Measurements from ENCODE around the gene CHCHD6.

CHCHD6 gene

GRCh38 chr3:126703512-126704493, at the start of gene CHCHD6:
TSS of gene CHCHD6 (plus strand) at chr3:126704240. CDS start at chr3:126704313, 73 bp downstream.
- no peak for TF ChIP-seq SUZ12 (IDR thresholded peaks at IDR 0.05)
- no peak for TF ChIP-seq ARNT (IDR thresholded peaks at IDR 0.05)
- TF ChIP-seq ELF4 (IDR thresholded peaks at IDR 0.05), result peak; percentile 46; the same call in 1 of the 2 replicates
- peak; percentile 74 for TF ChIP-seq L3MBTL2 (conservative IDR thresholded peaks at IDR 0.05)
- ChIA-PET CTCF (interaction anchor here (0.5 to 1.0 kb wide), 3 partner anchors 11 to 508 kb away, joined by 3 to 7 read pairs (median 4); no protein-coding TSS in a partner anchor), POLR2A (interaction anchor here (0.6 to 1.5 kb wide), 2 partner anchors 12 to 14 kb away, joined by 4 to 5 read pairs; no protein-coding TSS in a partner anchor)
- DNase-seq (ENCODE audit: extremely low spot score), result peak; percentile 99

DNA sequence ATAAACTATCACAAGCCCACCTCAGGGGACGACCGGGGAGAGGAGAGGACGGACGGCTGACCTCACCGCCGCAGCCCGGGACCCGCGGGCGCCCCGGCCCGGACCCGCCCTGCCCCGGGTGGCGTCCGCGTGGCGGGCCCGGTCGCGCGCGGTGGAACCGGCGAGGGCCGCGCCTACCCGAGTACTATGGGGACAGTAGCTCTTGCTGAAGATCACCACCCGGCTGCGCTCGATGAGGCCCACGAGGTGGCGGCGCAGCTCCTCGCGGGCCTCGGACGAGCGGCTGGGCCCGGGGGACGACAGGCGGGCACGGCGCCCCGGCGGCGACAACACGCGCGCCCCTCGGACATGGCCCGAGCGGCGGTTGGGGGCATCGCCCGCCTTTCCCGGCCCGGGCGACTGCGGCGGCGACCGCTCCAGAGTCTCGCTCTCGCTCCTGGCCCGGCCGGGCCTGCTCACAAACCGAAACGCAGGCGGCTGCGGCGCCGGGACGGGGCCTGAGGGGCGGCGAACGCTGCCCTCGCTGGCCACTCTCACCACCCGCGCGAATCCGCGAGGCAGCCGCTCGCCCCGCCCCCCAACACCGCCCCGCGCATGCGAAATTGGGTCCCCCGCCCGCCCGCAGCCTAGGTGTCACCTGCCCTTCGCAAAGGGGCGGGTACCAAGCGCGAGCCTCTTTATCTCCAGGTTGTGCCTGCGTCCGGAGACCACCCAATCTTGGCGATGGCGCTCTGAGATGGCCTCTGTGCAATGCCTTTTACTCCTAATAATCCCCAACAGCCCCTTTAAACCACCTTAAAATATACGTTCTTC, 49.3 kb upstream of the CHCHD6 start, which contains the start of gene TXNRD3:
Gene TXNRD3 (minus strand): TSS at position 554 of the 813 bp plus-strand sequence.
- TF ChIP-seq L3MBTL2 (conservative IDR thresholded peaks at IDR 0.05), result peak; percentile 68
- no peak for TF ChIP-seq ZNF384 (IDR thresholded peaks at IDR 0.05)
- no peak for TF ChIP-seq NFRKB (IDR thresholded peaks at IDR 0.05)
- POLR2A ChIA-PET, result no interaction called here
- peak; percentile 80 for DNase-seq (ENCODE audit: extremely low spot score)
- CTCF ChIA-PET, result no interaction called here

DNA sequence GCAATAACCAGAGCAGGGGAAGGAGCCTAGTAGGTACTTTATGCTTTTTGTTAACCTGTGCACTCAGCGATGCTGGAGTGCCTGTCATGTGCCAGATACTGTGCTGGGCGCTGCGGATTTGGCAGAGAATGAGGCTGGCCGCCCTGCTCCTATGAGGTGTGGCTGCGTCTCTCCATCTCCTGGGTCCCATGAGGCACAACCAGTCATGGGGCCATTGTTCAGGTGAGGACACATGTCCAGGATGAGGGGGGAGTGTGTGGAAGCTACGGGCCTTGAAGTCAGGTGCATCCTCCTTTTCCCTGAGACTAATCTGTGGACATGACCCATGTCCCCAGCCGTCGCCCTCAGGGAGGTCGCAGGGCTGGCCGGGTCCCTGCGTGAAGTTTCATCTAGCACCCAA, 48.2 kb upstream of the CHCHD6 start:
- CTCF ChIA-PET, result no interaction called here
- DNase-seq (ENCODE audit: extremely low spot score), result no peak
- POLR2A ChIA-PET, result no interaction called here
- TF ChIP-seq SP1 (IDR thresholded peaks at IDR 0.05) (no peak), FOXK2 (IDR thresholded peaks at IDR 0.05) (no peak), LEF1 (IDR thresholded peaks at IDR 0.05; ENCODE audit: borderline replicate concordance) (no peak), HDGF (IDR thresholded peaks at IDR 0.05; ENCODE audit: borderline replicate concordance) (no peak), FOXA1 (IDR thresholded peaks at IDR 0.05) (no peak), L3MBTL2 (conservative IDR thresholded peaks at IDR 0.05) (no peak), CTBP1 (IDR thresholded peaks at IDR 0.05; ENCODE audit: borderline replicate concordance) (no peak), ARNT (IDR thresholded peaks at IDR 0.05) (no peak), PKNOX1 (IDR thresholded peaks at IDR 0.05) (no peak), BHLHE40 (IDR thresholded peaks at IDR 0.05; ENCODE audit: borderline replicate concordance) (no peak), SUZ12 (IDR thresholded peaks at IDR 0.05) (no peak)

GRCh38 chr3:126656371-126657134, 47.5 kb upstream of the CHCHD6 start:
- ChIA-PET POLR2A (no interaction called here), CTCF (no interaction called here)
- no peak for DNase-seq (ENCODE audit: extremely low spot score)
- no peak for TF ChIP-seq FOXM1 (IDR thresholded peaks at IDR 0.05; ENCODE audit: borderline replicate concordance)

DNA sequence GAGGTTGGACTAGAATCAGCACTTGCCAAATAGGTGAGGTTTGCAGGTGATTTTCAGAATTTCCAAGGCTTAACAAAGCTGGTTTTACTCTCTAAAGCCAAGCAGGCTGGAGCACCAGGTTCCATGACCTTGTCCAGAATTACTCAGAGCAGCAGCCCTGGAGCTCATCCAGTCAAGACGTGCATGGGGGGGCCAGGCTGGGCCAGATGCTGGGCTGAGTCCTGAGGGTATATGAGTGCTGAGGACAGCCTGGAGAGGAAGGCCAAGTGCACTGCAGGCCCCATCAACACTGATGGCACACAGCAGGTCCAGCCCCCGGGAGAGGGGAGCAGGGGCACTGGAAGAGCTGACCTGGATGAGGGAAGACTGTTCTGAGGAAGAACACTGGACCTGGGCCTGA, 46.1 kb upstream of the CHCHD6 start:
- no peak for DNase-seq (ENCODE audit: extremely low spot score)
- CTCF ChIA-PET, result interaction anchor here (0.8 kb wide), 1 partner anchor 11 kb away, joined by 4 read pairs; no protein-coding TSS in a partner anchor
- TF ChIP-seq ARNT (IDR thresholded peaks at IDR 0.05) (no peak), ZNF384 (IDR thresholded peaks at IDR 0.05) (no peak), PKNOX1 (IDR thresholded peaks at IDR 0.05) (no peak), FOXA1 (IDR thresholded peaks at IDR 0.05) (no peak), ELF4 (IDR thresholded peaks at IDR 0.05) (no peak), SP1 (IDR thresholded peaks at IDR 0.05) (no peak), TARDBP (IDR thresholded peaks at IDR 0.05) (no peak), HDGF (IDR thresholded peaks at IDR 0.05; ENCODE audit: borderline replicate concordance) (no peak), BHLHE40 (IDR thresholded peaks at IDR 0.05; ENCODE audit: borderline replicate concordance) (no peak), FOXM1 (IDR thresholded peaks at IDR 0.05; ENCODE audit: borderline replicate concordance) (no peak)
- POLR2A ChIA-PET, result no interaction called here

- CTCF ChIA-PET, result no interaction called here
- TF ChIP-seq SUZ12 (IDR thresholded peaks at IDR 0.05), result no peak
- no peak for TF ChIP-seq ZNF384 (IDR thresholded peaks at IDR 0.05)
- no peak for TF ChIP-seq FOXK2 (IDR thresholded peaks at IDR 0.05)
- no peak for TF ChIP-seq ELF4 (IDR thresholded peaks at IDR 0.05)
- TF ChIP-seq FOXM1 (IDR thresholded peaks at IDR 0.05; ENCODE audit: borderline replicate concordance), result no peak
- TF ChIP-seq L3MBTL2 (conservative IDR thresholded peaks at IDR 0.05), result no peak
- no peak for TF ChIP-seq FOXA1 (IDR thresholded peaks at IDR 0.05)
- TF ChIP-seq SP1 (IDR thresholded peaks at IDR 0.05), result no peak
- TF ChIP-seq TARDBP (IDR thresholded peaks at IDR 0.05), result no peak
- TF ChIP-seq LEF1 (IDR thresholded peaks at IDR 0.05; ENCODE audit: borderline replicate concordance), result no peak
- TF ChIP-seq CTBP1 (IDR thresholded peaks at IDR 0.05; ENCODE audit: borderline replicate concordance), result no peak
- no peak for TF ChIP-seq PKNOX1 (IDR thresholded peaks at IDR 0.05)
- TF ChIP-seq HDGF (IDR thresholded peaks at IDR 0.05; ENCODE audit: borderline replicate concordance), result no peak
- TF ChIP-seq ARNT (IDR thresholded peaks at IDR 0.05), result no peak
- no peak for TF ChIP-seq BHLHE40 (IDR thresholded peaks at IDR 0.05; ENCODE audit: borderline replicate concordance)
- DNase-seq (ENCODE audit: extremely low spot score), result no peak
- POLR2A ChIA-PET, result no interaction called here
Measured at GRCh38 chr3:126658584-126658983, 45.5 kb upstream of the CHCHD6 start.

Data from HEK293T (cell line).